ENCODE data around the gene ZSCAN5C. TPM values are rescaled to one million over a fixed set of nuclear protein-coding genes. Genes with fewer than 3 reads are reported as not detected.

ZSCAN5C gene
- total RNA-seq, 1 donor from 2014 or later: not detected

Other genes starting within 250 kb of the ZSCAN5C start
- gene NLRP5, start 215.5 kb upstream of the ZSCAN5C start, total RNA-seq: not detected
- gene ZNF787, start 81.0 kb upstream of the ZSCAN5C start, total RNA-seq: 32.4 TPM
- 25.8 TPM for gene ZNF444, start 61.0 kb upstream of the ZSCAN5C start, total RNA-seq
- not detected for gene GALP, start 26.3 kb upstream of the ZSCAN5C start, total RNA-seq
- not detected for gene ZSCAN5B, start 4.5 kb upstream of the ZSCAN5C start, total RNA-seq
- not detected for gene EDDM13, start 70.5 kb downstream of the ZSCAN5C start, total RNA-seq
- 31.1 TPM for gene ZSCAN5A, start 112.6 kb downstream of the ZSCAN5C start, total RNA-seq
- gene ZNF582, start 191.3 kb downstream of the ZSCAN5C start, total RNA-seq: 5.6 TPM
- 9.7 TPM for gene ZNF583, start 202.1 kb downstream of the ZSCAN5C start, total RNA-seq